NCI-H2171 (cell line): ENCODE data around the gene PACS1.
"Not testable (repeated sequence)": the region's sequence is repeated elsewhere in the genome, so short reads cannot be mapped to it uniquely, and the experiment has no call there.

Source experiments
- DNase-seq: peaks from one replicate; lab custom pipeline; 2025; lab: John Stamatoyannopoulos, UW

The PACS1 gene

DNA sequence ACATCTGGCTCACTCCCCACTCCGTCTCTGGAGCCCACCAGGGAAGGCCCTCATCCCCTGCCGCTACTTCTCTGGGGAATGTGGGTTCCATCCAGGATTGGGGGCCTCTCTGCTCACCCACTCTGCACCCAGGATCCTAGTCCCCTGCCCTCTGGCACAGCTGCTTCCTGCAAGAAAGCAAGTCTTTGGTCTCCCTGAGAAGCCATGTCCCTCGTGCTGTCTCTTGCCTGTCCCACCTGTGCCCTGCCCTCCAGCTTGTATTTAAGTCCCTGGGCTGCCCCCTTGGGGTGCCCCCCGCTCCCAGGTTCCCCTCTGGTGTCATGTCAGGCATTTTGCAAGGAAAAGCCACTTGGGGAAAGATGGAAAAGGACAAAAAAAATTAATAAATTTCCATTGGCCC, 207.0 kb downstream of the PACS1 start:
- DNase-seq, result not testable (repeated sequence)

DNA sequence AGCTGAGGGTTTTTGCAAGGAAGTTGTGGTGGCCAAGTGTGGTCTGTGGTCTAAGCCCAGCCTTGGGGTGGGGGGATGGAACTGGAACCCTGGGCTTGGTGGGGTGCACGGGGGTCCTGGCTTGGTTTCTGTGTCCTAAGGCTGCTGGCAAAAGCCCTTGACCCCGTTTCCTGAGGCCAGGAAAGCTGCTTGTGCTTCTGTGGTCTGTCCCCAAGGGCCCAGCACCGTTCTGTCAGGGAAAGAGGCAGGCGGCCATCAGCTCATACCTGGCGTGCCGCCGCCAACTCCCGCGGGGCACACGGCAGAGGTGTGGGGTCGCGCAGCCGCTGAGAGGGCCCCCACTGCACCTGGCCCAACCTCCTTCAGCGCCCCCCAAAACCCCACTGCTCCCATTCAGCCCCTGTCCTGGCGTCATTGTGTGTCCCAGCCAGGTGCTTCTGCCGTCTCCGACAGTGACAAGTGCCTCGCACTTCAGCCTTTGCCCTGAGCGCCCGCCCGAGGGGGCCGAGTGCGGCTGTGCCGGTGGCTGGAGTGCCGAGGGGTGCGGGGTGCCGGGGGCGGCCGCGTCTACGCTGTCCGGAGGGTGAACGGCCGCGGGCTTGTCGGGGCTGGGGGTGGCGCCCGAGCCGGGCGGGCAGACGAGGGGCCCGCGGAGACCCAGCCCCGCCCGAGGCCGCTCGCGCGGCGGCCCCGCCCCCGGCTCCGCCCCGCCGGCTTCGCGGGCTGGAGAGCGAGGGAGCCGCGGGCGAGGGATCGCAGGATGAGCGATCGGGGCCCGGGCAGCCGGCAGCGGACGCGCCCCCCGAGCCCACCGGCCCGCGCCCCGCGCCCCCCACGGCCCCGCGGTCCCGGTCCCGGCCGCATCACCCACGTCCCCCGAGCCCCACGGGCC, 207.6 kb downstream of the PACS1 start, which contains the start of gene CNIH2:
CNIH2 (plus strand) TSS at position 705 of the 892 bp plus-strand sequence. CDS start 282 bp downstream, outside the sequence.
- no peak for DNase-seq

DNA sequence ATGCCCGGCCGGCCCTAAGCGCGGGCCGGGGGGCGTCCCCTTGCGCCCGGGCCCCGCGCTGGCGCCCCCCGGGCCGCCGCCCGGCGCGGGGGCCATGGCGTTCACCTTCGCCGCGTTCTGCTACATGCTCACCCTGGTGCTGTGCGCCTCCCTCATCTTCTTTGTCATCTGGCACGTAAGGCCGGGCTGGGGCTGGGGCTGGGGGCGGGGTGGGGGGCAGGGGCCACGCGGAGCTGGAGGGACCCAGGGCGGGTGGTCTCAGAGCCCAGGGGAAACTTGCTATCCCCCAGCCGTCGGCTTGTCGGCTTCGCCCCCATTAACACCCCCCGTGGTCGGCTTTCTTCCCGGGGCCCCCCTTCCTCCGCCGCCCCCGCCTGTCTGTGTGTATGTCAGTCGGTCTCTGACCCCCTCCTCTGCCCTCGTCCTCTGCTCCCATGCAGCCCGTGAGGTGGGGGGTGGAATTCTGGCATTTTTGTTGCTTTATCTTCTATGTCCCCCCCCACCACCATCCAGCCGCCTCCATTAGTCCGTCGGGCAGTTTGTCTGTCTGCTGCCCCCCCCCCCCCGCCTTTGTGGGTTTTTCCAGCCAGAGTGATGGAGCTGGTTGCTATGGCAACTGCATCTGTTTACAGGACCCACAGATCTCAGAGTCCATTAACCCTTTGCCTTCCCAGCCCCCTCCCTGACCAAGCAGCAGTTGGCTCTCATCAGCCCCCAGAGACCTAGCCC, 208.5 kb downstream of the PACS1 start:
- DNase-seq, result no peak

DNA sequence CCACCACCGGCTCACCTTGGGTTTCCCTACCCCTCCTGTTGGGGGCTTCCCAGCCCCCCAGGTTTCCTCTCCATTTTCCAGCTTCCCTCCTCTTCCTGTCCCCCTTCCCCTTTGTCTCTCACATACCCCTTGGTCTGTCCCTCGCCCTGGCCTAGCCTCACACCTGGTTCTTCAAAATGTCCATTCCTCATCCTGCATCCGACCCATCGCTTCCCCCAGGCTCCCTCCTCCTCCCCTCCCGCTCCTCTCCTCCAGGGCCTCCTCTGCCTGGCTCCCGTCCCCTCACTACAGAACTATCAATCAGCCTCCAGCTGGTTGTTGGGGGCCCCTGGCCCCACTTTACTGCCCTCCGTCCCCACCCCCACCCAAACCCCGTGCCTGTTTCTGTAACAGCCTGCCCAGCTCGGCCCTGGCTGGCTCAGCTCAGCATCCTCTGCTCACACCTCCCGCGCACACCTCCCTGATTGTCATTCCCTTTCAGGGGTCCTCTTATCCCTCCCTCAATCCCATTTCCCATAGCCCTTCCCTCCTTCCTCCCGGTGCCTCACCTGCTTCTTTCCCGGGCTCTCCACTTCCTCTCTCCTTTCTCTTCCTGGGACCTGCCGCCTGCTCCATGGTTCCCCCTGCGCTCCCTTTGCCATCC, 209.1 kb downstream of the PACS1 start:
- DNase-seq, result peak; percentile 47

DNA sequence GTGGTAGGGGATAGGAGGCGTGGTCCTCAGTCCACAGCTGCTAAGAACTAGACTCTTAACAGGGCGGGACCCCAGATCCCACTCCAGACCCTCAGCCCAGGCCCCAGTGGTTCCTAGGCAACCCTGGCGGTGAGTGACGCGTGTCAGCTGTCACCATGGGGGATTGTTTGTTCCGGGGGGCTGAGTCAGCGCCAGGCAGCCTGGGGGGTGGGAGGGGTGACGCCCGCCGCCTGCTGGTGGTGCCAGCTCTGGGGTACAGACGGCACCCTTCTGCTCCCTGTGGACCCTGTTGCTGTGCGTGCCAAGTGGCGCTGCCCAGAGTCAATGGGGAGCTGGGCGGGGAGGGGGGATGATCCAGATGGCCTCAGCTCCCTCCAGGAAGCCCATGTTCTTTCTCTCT, 210.4 kb downstream of the PACS1 start:
- peak; percentile 90 for DNase-seq

DNA sequence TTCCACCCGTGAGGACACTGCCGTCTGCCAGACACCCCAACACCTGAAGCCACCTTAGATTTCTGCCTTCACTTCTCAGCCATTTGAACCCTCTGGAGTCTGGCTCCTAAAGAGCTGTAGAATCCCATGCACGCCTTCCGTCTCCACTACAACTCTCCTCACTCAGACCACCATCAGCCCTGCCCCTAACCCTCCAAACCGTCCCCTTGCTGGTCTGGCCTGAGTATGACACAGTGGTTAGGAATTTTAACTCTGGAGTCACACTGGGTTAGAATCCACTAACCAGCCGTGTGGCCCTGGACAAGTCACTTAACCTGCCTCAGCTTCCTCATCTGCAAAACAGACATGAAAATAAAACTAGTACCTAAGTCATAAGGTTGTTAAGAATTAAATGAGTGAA, 210.9 kb downstream of the PACS1 start:
- DNase-seq, result no peak

DNA sequence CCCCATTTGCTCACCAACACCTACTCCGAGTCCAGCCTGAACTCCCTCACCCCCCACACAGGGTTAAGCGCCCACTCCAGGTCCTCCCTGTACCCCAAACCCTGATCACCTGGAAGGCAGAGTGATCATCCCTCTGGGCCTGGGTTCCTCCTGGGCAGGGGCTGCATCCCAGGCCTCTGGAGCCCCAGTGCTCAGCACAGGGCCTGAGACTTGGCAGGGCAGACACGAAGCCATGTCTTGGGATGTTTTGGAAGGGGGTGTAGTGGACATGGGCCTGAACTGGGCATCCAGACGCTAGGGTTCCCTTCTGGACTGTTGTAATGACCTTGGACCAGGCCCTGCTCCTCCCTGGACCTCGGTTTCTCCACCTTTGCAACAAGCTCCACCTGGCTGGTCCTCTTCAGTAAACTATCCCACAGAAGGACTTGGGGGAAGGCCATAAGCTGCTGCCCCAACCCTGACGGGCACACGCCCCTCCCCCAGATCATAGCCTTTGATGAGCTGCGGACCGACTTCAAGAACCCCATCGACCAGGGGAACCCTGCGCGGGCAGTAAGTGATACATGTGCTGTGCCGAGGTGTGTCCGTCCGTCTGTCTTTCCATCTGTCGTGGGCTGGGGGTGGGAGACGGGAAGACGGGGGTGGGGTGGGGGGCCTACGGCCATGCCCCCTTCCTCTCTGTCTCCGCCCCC, 211.8 kb downstream of the PACS1 start:
- DNase-seq, result no peak

DNA sequence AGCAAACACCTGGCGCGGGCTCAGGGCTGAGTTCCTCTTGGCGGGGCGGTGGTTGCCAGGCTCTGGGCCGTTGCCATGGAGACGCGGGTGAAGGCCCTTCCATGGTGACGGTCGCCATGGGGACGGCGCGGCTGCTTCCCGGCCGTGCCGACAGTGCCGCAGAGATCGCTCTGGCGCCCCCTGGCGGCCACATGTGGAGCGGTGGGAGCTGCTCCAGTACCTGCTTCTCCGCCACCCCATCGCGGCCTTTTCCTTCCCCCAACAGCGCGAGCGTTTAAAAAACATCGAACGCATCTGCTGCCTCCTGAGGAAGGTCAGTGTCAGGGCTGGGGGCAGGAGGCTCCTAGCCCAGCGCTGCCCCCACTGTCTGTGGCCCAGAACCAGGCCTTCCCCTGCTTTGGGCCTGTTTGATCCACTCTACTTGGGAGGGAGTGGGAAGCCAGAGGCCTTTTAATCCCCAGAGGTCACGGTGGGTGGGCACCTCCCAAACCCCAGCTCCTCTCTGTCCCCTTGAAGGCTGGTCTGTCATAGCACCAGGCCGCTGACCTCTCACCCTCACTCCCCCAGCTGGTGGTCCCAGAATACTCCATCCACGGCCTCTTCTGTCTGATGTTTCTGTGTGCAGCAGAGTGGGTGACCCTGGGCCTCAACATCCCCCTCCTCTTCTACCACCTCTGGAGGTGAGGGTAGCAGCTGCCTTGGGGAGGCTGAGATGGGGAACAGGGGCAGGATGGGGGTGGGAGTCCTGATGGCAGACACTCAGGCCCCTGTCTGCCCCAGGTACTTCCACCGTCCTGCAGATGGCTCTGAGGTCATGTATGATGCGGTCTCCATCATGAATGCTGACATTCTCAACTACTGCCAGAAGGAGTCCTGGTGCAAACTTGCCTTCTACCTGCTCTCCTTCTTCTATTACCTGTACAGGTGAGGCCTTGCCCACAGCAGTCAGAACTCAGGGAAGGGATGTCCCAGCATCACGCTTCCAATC, 212.7 kb downstream of the PACS1 start:
- DNase-seq, result peak; percentile 99

DNA sequence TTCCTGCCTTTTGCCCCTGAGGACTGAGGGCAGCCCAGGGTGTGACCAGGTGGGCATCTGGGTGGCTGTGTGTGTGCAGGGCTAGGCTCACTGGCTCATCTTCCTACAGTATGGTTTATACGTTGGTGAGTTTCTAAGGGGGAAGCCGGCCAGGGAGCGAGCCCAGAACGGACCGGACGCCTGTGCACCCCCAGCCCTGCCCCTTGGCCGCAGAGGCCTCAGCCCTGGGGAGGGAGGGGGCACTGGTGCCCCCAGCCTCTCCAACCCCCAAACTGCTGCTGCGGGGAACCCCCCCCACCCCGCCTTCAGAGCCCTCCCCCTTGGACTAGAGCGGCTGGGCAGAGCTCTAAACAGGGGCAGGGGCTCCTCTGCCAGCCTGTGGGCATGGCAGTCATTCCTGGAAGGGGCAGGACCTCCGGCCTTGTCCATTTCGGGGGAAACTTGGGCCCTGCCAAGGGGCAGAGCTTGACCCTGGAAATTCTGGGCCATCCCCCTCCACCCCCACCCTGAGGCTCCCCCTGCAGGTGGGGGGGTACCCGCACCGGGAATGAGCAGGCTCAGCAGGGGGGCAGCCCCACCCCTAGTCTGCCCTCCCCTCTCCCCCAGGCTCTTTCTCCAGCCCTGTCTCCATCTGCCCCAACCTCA, 213.5 kb downstream of the PACS1 start:
- DNase-seq, result no peak

DNA sequence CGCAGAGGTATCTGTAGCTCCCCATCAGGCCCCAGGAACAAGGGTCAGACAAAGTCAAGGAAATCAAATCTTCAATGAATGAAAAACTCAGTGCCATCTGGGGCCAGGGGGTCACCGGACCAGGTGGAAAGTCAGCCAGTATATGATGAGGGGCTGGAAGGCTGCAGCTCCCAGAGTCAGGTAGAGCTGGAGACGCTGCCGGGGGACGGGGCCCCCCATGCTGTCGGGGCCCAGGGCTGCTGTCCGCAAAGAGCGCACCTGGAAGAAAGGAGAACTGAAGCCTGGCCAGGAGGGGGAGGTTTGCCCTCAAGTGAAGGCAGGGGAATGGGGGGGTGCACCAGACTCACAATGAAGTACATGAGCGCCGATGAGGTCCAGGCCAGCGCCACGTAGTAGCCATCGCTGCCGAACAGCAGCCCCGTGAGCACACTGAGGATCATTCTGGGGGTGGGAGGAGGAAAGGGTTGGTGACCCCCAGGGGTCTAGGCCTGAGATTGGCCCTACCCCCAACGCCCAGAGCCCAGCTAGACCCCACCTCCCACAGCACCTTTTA, 214.5 kb downstream of the PACS1 start:
- DNase-seq, result no peak

DNA sequence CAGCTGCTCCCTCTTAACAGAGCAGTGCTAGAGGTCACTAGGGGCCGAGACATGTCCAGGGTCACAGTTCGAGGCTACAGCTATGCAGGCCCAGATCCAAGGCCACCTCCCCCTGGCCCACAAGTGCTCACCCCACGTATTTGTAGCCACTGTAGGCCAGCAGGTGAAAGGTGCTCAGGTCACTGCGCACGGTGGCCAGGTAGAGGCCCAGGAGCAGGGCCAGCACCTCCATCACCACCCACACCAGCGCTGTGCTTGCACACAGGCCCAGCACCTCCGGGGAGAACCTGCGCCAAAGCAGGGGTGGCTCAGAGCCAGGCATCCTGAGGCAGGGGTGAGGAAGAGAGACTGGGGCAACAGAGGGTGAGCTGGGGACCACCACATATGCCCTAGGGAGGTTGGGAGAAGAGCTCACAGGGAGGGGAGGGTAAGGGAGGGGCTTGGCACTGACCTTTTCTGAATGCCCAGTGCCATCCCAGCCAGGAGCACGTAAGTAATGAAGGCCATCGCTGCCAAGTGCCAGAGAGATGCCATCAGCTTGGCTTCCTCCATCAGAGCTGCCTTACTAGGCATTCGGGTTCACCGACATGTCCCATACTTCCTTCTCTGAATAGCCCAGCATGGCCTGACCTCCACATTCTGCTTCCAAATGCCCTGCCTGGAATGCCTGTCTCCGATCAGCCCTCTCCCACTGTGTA, 215.3 kb downstream of the PACS1 start:
- no peak for DNase-seq

DNA sequence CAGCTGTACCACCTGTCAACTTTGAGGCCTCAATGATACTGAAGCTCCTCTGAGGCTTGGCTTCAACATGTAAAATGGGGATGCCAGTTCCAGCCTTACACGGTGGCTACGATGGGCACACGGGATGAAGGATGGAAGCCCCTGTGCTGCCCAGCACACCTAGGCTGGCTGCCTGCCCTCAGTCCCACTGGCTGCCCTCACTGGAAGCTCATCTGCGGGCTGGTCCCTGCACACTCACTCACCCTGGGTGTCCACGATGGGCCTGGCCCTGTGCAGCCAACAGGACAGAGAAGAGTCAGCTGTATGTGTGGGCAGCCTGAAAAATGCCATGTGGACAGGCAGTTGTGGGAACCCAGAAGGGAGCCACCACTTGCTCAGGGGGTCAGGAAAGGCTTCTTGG, 216.6 kb downstream of the PACS1 start:
- DNase-seq, result no peak

DNA sequence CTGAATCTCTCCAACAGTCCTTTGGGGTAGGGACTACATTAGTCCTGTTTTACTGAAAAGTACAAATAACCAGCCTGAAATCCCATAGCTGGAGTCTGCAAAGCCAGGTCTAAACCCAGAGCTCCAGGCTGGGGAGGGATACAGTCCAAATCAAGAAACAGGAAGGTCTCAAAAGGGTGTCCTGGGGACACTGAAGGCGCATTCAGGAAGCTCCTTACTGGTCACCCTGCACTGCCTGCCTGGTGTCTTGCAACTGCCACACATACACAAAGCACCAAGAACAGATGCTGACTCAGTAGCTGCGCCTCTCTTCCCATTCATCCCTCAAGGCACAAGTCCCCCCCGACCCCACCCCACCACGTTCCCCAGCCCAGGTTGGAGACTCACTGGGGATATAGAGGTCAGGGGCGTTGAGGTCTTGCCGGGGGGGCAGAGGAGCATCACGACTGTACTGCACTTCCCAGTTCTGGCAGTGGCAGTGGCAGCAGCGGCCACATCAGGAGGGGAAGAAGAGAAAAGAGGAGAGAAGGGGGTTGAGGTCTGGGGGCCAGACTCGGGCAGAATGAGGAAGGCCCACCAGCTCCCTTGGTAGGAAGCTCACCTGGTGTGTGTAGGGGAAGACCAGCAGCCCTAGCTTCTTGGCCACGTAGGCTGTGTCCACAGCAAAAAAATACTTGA, 217.3 kb downstream of the PACS1 start:
- no peak for DNase-seq

DNA sequence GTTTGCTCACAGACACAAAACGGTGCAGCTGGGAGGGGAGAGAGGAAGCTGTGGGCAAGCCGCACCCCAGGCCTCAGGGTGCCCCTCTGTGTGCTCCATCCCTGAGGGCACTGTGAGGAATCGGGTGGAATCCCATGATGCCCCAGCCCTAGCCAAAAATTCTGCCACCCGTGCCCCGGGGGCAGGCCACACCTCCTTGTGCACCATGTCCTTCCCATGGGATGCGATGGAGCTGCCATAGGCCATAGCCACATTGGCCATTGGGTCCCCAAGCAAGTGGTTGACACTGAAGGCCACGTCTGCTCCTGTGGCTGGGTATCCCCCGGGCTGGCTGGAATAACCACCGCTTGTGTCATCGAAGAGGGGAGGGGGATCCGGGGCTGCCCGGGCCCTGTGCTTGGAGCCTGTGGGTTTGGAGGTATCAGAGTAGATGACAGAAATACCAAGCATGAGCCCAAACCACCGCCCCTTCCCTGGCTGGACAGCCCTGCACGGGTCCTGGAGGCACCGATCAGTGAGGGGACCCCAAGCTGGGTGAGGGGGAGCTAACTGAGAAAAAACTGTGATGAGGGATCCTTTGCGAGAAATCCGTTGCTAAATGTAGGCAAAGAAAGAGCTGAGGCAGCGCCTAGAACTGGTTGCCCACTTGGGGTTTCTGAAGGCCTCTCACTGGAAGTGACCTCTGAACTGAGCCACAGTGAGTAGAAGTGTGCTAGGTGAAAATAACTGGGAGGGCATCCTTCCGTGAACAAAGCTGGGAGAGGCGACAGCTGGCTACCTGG, 218.0 kb downstream of the PACS1 start:
- no peak for DNase-seq

DNA sequence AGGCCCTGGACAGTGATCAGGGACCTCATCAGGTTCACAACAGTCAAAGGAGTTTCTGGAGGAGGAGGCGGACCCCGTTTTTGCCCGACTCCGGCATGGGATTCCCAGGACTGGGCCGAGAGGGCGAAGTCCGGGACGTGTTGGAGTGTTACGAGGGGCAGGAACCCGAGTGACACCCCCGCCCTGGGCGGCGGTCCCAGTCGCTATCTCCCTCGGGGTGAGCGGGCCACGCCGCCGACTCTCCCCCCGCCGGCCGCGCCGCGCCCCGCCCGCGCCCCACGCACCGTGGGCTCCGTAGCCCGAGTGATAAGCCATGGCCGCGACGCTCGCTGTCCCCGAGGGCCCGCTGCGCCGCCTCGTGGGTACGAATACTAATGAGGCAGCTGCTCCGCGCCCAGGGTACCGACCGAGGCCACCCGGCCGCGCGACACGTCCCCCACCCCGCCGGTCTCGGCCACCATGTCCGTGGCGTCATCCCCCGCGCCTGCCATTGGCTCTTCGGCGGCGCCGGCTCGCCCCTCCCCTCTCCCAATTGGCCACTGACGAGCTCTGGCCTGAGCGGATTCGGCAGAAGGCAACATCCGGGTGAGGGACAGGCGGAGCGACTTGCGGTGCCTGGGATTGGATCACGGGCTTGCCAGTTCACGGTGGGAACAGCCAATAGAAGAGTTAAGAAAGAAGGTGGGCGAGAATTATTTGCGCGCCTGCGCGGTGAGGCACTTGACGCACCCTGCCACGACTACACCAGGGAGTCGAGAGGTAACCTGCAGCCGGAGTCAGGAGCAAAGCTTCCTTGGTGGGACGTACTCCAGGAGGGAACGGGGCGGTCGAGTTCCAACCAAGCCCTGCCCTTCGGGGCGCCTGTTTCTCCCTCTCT, 218.8 kb downstream of the PACS1 start, which contains the start of gene YIF1A:
YIF1A (minus strand) TSS at position 473 of the 877 bp plus-strand sequence; CDS start at position 315, 158 bp downstream.
- DNase-seq, result peak; percentile 98

DNA sequence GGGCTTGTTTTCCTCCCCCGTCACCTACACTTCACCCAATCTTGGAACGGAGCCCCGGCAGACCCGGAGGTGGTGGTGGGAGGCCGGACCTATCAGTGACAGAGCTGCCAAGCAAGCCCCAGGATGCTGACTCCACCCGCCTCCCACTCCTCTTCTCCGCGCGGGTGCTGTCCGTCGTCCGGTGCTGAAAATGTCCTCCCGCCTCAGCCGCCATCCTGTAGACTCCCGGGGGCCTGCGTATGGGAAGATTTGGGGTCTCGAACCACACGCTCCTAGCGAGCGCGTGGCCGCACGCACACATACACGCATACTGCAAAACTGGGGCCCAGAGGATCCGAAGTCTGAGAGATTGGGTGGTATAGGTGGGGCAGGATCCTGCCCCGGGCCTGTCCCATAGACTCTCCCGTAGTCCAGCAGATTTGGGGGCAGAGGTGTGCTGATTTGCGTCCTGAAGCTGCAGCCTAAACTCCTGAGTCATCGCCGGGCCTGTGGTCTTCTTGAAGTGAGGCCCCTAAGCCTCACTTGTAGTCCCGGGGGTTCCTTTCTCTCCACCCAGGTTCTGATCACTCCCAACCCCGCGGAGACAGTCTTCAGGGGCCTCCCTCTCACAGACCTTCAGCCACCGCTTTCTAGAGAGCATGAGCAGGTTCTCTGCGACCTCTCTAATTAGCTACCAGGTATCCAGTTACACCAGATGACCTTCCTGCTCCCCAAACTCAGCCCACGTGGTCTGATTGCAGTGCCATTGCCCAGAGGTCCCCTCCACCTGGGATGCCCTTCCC, 219.7 kb downstream of the PACS1 start:
- no peak for DNase-seq
